KOPT-K1 (cell line): ENCODE data around the gene LOXL4.

Experiments
- H3K27ac ChIP-seq: fragments of 200-600 bp; sonication (generic); 2 replicates; pipeline ENCODE4 v1.5.1; 2016; ENCODE audit warnings: antibody characterized with exemption, mild to moderate bottlenecking, low read depth, low read length; ENCODE audit not compliant: poor library complexity, severe bottlenecking
- H3K36me3 ChIP-seq: fragments of 200-600 bp; sonication (generic); 2 replicates; pipeline ENCODE4 v1.5.1; 2017; ENCODE audit warnings: antibody characterized with exemption, mild to moderate bottlenecking, low read length, moderate library complexity; ENCODE audit not compliant: insufficient read depth
- H3K9me3 ChIP-seq: fragments of 200-600 bp; sonication (generic); 2 replicates; pipeline ENCODE4 v1.5.1; 2017; ENCODE audit warnings: antibody characterized with exemption, low read length, mild to moderate bottlenecking; ENCODE audit not compliant: insufficient read depth, poor library complexity, severe bottlenecking

LOXL4 gene

DNA sequence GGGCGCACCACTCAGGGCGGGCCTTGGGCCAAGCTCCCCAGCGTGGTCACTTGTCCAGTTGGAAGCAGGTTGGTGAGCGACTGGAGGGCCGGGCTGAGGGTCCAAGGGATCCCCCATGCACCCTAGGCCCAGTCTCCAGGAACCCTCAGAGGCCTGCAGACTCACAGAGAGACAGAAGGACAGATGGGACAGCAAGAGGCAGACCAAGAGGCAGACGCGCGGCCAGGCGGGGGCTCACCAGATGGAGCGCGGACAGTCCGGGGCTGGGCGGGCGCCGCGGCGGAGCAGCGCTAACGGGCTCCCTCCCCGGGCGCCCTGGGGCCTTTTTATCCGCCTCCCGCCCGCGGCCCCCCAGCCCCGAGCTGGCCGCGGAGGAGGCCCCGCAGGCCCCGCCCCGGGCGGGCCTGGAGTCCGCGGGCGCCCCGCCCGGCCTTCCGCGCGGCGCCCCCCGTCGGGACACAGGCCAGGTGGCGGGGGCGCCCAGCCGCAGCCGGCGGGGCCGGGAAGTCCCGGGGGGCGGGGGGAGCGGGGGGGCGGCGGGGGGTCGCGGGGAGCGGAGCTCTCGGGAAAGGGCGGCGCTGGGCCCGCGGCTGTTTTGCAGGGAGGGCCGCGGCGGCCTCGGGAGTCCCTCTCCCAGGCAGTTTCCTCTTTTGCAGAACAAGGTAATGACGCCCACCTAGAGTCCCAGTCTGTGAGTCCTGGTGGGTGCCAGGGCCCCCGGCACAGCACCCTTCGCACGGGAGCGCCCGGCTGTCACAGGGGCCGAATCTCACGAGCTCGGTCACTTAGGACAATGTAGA, at the start of gene LOXL4:
TSS of gene LOXL4 (minus strand) at position 301 of the 800 bp plus-strand sequence. CDS start 5,175 bp downstream, outside the sequence.
- Histone ChIP-seq H3K9me3 (no peaks in the 10 kb centered on the region), H3K27ac (no peak within 1 kb of the TSS), H3K36me3 (no peaks in the 10 kb centered on the region)

GRCh38 chr10:98316661-98317060, 48.7 kb upstream of the LOXL4 start:
- H3K36me3 ChIP-seq: no peaks in the 10 kb centered on the region
- no peaks in the 10 kb centered on the region for H3K9me3 ChIP-seq
- H3K27ac ChIP-seq: no peak overlapping the region

DNA sequence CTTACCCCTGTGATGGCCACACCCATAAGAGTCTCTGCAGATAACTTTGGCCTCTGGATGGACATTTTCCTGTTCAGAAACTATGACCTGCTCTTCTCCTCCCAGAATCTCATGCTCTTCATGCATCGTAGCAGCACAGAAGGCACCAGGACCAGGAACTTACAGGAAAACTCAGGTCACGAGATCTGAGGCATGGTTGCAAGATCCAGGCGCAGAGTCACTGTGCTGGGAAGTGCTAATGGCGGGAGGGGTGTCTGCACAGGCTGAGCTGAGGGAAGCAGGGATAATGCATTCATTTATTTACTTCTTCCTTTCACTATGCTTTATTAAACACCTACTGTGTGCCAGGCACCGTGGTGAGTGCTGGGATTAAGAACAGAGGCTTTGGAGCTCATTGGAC, 48.2 kb upstream of the LOXL4 start:
- H3K9me3 ChIP-seq: no peaks in the 10 kb centered on the region
- no peak overlapping the region for H3K27ac ChIP-seq
- no peaks in the 10 kb centered on the region for H3K36me3 ChIP-seq

DNA sequence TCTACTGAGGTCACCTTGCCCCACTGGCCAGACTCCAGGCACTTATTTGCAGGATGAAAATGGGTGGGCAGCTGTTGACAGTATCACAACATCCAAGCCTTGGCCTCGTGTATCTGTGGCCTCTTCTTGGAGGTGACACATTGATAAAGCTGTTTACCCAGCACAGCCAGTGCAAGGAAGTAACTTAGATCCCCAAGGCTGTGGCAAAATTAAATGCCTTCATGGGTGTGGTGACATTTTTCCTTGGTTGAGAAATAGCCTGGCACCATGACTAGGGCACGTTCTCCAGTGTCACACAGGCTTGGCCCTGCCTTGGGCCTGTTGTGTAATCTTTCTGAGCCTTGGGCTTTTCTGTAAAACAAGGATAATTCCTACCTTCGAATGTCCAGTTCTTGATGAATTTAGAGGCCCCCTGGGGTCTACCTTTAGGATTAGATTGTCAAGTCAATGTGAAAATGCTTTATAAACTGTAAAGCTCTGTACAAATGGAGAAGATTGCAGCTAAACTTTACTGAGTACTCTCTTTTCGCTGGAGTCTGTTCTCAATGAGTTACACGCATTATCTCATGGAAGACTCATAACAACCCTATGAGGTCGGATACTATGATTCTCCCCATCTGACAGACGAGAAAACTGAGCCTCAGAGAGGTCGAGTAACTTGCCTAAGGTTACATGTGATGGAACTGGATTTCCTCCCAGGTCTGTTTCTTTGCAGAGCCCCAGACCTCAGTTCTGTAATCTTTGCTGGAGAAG, 46.7 kb upstream of the LOXL4 start:
- H3K27ac ChIP-seq: no peak overlapping the region
- no peaks in the 10 kb centered on the region for H3K36me3 ChIP-seq
- no peaks in the 10 kb centered on the region for H3K9me3 ChIP-seq

DNA sequence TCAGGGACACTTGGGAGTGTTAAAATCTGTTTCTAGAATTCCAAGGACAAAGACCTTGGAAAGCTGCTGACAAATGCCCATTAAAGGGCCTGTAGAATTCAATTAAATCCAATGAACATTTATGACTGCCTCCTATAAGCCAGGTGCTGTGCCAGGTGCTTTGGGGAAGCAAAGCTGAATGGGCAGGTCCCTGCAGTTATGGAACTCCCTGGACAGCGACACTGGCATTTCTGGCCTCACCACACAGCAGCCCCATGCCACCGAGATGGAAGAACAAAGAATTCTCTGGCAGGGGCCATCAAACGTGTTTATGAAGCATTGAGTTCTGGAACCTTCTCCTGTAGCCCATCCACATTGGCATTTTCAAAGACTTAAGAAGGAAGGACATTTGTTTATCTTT, 45.6 kb upstream of the LOXL4 start:
- H3K36me3 ChIP-seq: no peaks in the 10 kb centered on the region
- no peak overlapping the region for H3K27ac ChIP-seq
- H3K9me3 ChIP-seq: no peaks in the 10 kb centered on the region

DNA sequence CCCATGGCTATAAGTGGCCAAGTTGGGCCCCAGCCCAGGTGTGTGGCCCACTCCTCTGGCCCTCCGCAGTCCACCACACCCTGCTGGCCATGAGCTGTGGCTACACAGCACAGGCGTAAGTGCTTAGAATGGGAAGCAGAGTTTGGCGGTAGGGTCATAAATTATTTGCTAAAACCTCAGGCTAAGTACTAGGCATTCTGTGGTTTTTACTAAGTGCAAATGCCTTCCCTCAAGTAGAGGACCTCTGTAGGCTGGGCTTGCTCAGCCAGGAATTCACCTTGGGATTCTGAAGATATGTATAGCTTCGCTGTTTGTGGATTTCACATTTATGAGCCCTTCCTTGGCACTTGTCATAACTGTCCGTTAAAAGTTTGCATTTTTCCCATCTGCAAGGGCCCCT, 44.8 kb upstream of the LOXL4 start:
- no peak overlapping the region for H3K27ac ChIP-seq
- H3K9me3 ChIP-seq: no peaks in the 10 kb centered on the region

GRCh38 chr10:98312349-98312748, 44.4 kb upstream of the LOXL4 start:
- H3K36me3 ChIP-seq: no peaks in the 10 kb centered on the region
- H3K27ac ChIP-seq: no peak overlapping the region
- no peaks in the 10 kb centered on the region for H3K9me3 ChIP-seq

More for the DNA sequence above, 44.8 kb upstream of the LOXL4 start:
- H3K36me3 ChIP-seq: no peaks in the 10 kb centered on the region

GRCh38 chr10:98310701-98311100, 42.7 kb upstream of the LOXL4 start:
- no peak overlapping the region for H3K27ac ChIP-seq
- peaks cover 9% of the 10 kb centered on the region for H3K9me3 ChIP-seq
- no peaks in the 10 kb centered on the region for H3K36me3 ChIP-seq

DNA sequence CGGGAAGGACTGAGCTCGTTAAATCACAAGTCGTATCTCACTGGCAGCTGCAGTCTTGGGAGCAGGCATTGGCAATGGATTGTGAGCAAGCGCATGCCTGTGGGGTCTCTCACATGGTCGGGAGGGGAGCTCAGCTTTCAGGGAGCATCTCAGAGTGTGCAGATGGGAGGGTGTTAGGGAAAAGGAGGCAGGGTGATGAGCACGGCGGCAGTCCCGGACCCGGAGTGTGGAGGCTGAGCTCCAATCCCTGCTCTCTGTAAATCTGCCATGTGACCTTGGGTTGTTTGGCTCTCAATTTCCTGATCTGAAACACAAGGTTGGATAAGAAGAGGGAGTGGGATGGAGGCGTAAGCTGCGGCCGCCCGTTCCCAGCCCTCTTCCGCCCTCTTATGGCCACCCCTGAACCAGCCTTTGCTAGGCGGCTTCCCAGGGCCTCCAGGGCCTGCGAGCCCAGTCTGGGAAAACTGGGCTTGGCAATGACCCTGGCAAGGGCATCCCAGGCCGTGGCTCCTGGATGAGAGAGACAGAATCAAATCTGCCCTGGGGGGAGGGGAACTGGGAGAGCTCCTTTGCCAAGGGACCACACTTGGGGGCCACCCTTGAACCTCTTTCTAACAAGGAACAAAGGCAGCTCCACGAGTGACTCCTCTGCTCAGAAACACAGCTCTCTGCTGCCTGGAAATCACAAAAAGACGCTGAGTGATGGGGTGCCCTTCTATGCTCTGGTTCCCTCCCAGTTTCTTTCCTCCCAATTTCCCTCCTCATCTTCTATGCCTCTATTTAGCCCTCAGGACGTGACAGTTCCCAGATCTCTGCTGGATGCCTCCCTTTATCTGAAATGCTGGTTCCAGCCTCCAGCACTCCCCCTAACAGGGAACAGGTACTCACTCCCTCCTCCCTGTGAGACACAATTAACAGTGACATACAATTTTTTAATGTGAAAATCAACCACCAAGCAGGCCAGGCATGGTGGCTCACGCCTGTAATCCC, 41.7 kb upstream of the LOXL4 start:
- H3K36me3 ChIP-seq: no peaks in the 10 kb centered on the region
- H3K27ac ChIP-seq: no peak overlapping the region
- peaks cover 9% of the 10 kb centered on the region for H3K9me3 ChIP-seq

DNA sequence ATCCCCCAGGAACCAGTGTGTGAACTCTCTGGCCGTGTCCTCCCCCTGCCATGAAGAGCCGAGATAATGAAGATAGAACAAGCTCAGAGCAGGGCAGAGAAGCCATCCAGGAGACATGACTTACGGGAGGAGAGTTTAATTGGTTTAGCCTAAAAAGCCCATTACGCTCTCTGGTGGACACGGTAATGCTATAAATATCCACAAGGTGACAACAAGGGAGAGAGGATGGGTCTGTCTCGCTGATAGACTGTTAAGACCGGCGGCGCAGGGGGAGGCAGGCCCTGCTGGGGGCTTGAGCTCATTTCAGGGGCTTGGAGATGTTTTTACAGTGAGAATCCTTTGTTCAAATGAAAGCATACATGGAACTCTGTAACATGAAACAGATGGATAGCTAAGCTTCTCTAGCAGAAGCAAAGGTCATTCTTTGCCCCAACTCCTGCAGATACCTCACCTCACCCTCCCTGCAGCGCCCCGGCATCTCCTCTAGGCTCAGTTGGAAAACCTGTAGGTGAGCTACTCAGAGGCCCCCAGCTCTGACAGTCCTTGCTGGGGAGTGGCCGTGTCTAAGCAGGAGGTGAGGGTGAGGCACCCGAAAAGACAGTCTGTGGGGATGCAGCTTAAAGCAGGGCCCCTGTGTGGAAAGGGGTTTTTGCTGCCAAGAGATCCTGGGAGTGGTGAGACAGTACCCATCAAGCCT, 40.8 kb upstream of the LOXL4 start:
- Histone ChIP-seq H3K36me3 (no peaks in the 10 kb centered on the region), H3K9me3 (peaks cover 9% of the 10 kb centered on the region), H3K27ac (no peak overlapping the region)

DNA sequence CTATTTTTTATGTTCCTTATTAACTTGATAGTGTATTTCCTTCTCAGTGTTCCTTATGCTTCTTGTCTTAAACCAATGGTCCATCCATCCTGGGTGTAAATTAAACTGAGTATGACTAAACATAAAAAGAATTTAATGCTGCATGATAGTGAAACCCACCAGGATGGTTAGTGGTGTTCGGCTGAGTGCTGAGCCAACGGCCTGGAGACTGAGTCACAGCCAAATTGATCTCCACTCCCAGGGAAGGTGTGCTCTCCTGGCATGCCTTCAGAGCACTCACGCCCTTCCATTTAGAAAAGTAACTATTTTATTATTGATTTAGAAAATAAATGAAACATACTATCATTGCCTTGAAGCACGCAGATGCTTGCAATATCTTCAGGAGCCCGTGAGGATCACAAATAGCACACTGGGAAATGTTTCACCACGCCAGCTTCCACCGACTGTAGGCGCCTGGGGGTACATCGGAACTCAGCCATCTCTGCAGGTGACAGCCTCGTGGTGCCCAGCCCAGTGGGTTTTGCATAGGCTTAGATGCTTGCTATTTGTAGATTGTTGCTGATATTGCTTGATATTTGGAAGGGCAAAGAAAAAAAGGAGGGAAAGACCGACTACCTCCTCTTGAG, 40.0 kb upstream of the LOXL4 start:
- H3K36me3 ChIP-seq: no peaks in the 10 kb centered on the region
- H3K9me3 ChIP-seq: peaks cover 9% of the 10 kb centered on the region
- no peak overlapping the region for H3K27ac ChIP-seq

DNA sequence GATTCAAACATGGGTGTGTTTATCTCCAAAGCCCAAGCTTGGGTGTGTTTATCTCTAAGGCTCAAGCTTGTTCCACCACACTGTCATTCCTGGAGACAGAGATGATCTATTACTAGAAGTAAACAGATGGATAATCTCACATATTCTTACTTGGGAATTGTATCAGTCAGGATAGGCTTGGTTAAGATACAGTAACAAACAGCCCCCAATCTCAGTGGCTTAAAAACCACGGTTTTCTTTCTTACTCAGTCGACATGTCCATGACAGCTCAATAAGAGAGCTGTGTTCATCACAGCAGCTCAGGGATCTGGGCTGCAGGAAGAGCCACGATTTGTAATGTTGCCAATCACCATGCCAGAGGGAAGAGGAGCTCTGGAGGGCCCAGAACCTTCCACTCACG, 38.5 kb upstream of the LOXL4 start:
- no peaks in the 10 kb centered on the region for H3K36me3 ChIP-seq
- peaks cover 9% of the 10 kb centered on the region for H3K9me3 ChIP-seq
- no peak overlapping the region for H3K27ac ChIP-seq

GRCh38 chr10:98303569-98303968, 35.6 kb upstream of the LOXL4 start:
- Histone ChIP-seq H3K9me3 (peaks cover 9% of the 10 kb centered on the region), H3K36me3 (no peaks in the 10 kb centered on the region), H3K27ac (no peak overlapping the region)

DNA sequence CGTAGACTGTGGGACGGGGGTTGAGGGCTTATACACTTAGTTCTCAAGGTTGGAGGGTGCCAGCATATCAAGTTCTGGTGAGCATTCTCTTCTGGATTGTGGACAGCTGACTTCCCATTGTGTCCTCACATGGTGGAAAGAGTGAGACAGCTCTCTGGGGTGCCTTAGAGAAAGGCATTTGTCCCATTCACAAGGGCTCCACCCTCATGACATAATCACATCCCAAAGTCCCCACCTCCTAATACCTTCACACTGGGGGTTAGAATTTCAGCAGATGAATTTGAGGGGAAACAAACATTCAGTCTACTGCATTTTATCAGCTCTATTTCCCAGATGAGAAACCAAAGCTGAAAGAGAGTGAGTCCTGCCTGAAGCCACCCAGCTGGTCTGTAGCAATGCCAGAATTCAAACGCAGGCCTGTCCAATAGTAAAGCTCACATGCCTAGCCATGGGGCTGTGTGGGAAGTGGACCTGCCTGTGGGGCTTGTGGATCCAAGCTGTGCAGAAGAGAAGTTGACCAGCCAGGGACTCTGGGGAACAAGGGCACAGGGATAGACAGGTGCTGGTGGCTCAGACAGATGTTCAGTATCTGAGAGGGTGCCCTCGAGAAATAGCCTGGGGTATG, 34.9 kb upstream of the LOXL4 start:
- peaks cover 9% of the 10 kb centered on the region for H3K9me3 ChIP-seq
- no peak overlapping the region for H3K27ac ChIP-seq

More for the DNA sequence above, 34.9 kb upstream of the LOXL4 start:
- H3K36me3 ChIP-seq: no peaks in the 10 kb centered on the region
